GM19193 (cell line): ENCODE results near the gene ZNF462.

Experiments
- POLR2A ChIP-seq: IDR thresholded peaks from 4 replicates; pipeline ENCODE4 v1.6.1; 2011; ENCODE audit not compliant: insufficient read depth, insufficient read length; ENCODE audit errors: extremely low read depth

Gene ZNF462

GRCh38 chr9:107024193-107024592 is 161.2 kb downstream of the ZNF462 start:
- TF ChIP-seq POLR2A = no peak

- no peak for TF ChIP-seq POLR2A
Measured at GRCh38 chr9:107025260-107026035, 162.5 kb downstream of the ZNF462 start.

- no peak for TF ChIP-seq POLR2A
Measured at GRCh38 chr9:107029146-107029545, 166.2 kb downstream of the ZNF462 start.

- no peak for TF ChIP-seq POLR2A
Measured at GRCh38 chr9:107033966-107034365, 171.0 kb downstream of the ZNF462 start.

GRCh38 chr9:107034831-107035230 is 171.9 kb downstream of the ZNF462 start:
- no peak for TF ChIP-seq POLR2A

GRCh38 chr9:107036367-107036766 is 173.4 kb downstream of the ZNF462 start:
- TF ChIP-seq POLR2A = no peak

GRCh38 chr9:107039542-107039941 is 176.6 kb downstream of the ZNF462 start:
- TF ChIP-seq POLR2A = no peak

- no peak for TF ChIP-seq POLR2A
Measured at GRCh38 chr9:107042606-107043005, 179.6 kb downstream of the ZNF462 start.

GRCh38 chr9:107043886-107044285 is 180.9 kb downstream of the ZNF462 start:
- TF ChIP-seq POLR2A = no peak

GRCh38 chr9:107044872-107045271 is 181.9 kb downstream of the ZNF462 start:
- TF ChIP-seq POLR2A = no peak

GRCh38 chr9:107046692-107047091 is 183.7 kb downstream of the ZNF462 start:
- TF ChIP-seq POLR2A = no peak

GRCh38 chr9:107049046-107049802 is 186.3 kb downstream of the ZNF462 start:
- TF ChIP-seq POLR2A = no peak

GRCh38 chr9:107049803-107050184 is 186.8 kb downstream of the ZNF462 start:
- TF ChIP-seq POLR2A = no peak

- TF ChIP-seq POLR2A = no peak
Measured at GRCh38 chr9:107051392-107051791, 188.4 kb downstream of the ZNF462 start.

- TF ChIP-seq POLR2A = no peak
Measured at GRCh38 chr9:107054146-107054545, 191.2 kb downstream of the ZNF462 start.

- TF ChIP-seq POLR2A = no peak
Measured at GRCh38 chr9:107059220-107059619, 196.3 kb downstream of the ZNF462 start.
